ENCODE measurements around the gene UTP20. TPM values are rescaled to one million over a fixed set of nuclear protein-coding genes. Genes with fewer than 3 reads are reported as not detected.

The UTP20 gene
- total and polyA plus RNA-seq, 2 donors (not counting 1 experiment from before 2014, with no cell fraction given), result 3.0 to 19.7 TPM

GRCh38 chr12:101297661-101298060 lies 17.8 kb downstream of the UTP20 start:
- Histone ChIP-seq H3K4me3 (ENCODE audit: control extremely low read depth in 1 of 5, extremely low read depth in 1 of 5, insufficient read depth in 1 of 5, low read depth in 2 of 5, low read length in 4 of 5) (no peak overlapping the region), H4K20me1 (ENCODE audit: control insufficient read depth, insufficient read depth, low read length, poor library complexity, severe bottlenecking) (no peaks in the 10 kb centered on the region), H3K27me3 (replicated peaks in 1 of 4; ENCODE audit: control extremely low read depth in 1 of 4, control insufficient read depth in 3 of 4, insufficient read depth in 4 of 4, low read length in 3 of 4) (no peaks in the 10 kb centered on the region), H3K9ac (ENCODE audit: low read length) (no peak overlapping the region), H3K4me2 (replicated peaks; ENCODE audit: low read depth, low read length, poor library complexity, severe bottlenecking) (no peak overlapping the region), H3K79me2 (ENCODE audit: control insufficient read depth, insufficient read depth, low read length) (no peaks in the 10 kb centered on the region), H3K4me1 (ENCODE audit: control insufficient read depth in 2 of 2, insufficient read depth in 2 of 2, low read length in 2 of 2) (no peaks in the 10 kb centered on the region), H3K9me3 (ENCODE audit: control extremely low read depth in 1 of 3, control insufficient read depth in 2 of 3, insufficient read depth in 1 of 3, low read length in 2 of 3) (no peaks in the 10 kb centered on the region), H3K27ac (ENCODE audit: low read length in 2 of 2) (no peak overlapping the region), H3K36me3 (replicated peaks in 1 of 2; ENCODE audit: control extremely low read depth in 1 of 2, control insufficient read depth in 1 of 2, extremely low read depth in 1 of 2, insufficient read depth in 2 of 2, low read length in 1 of 2) (peaks cover 4 to 54% of the 10 kb centered on the region in 2 experiments), H2AFZ (ENCODE audit: insufficient read depth, low read depth, low read length, poor library complexity, severe bottlenecking) (no peak overlapping the region)
- Mint-ChIP-seq H3K4me1 (no peaks in the 10 kb centered on the region), H3K27ac (no peak overlapping the region), H3K27me3 (no peaks in the 10 kb centered on the region), H3K9me3 (ENCODE audit: insufficient read depth) (no peaks in the 10 kb centered on the region), H3K4me3 (no peak overlapping the region)
- ATAC-seq (ENCODE audit: low read depth), result no peak
- ChIA-PET POLR2A (no interaction called here), CTCF (no interaction called here)
- intact Hi-C loops (cut with micrococcal nuclease), result no loop called here
- DNase-seq, result no peak
- WGBS (ENCODE audit: insufficient coverage), result no CpG with 5 or more reads among the region's 4 CpGs
- TF ChIP-seq CTCF (IDR thresholded peaks at IDR 0.05) (no peak), EZH2 (IDR thresholded peaks at IDR 0.05; ENCODE audit: borderline replicate concordance, insufficient read depth, low read depth, low read length, poor library complexity, severe bottlenecking) (no peak)

DNA sequence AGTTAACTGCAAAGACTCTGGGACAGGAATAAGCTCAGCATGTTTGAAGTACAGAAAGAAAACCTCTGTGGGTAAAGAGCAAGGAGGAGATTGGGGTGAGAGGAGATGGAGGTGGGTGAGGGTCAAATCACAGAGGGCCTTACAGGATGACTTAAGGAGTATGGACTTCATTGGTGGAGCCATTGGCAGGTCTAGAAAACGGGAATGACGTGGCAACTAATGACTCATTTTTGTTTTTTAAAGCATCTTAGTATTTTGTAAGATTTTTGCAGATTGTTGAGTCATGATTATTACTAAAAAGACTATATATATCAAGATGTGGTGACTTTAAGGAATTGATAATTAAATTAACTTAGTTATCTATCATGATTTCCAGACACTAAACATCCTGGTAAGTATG lies 18.5 kb downstream of the UTP20 start:
- Histone ChIP-seq H3K27ac (ENCODE audit: low read length in 2 of 2) (no peak overlapping the region), H3K36me3 (replicated peaks in 1 of 2; ENCODE audit: control extremely low read depth in 1 of 2, control insufficient read depth in 1 of 2, extremely low read depth in 1 of 2, insufficient read depth in 2 of 2, low read length in 1 of 2) (peaks cover 0 to 56% of the 10 kb centered on the region in 2 experiments)

More for the DNA sequence above, 18.5 kb downstream of the UTP20 start:
- Histone ChIP-seq H3K79me2 (ENCODE audit: control insufficient read depth, insufficient read depth, low read length) (no peaks in the 10 kb centered on the region), H3K27me3 (replicated peaks in 1 of 4; ENCODE audit: control extremely low read depth in 1 of 4, control insufficient read depth in 3 of 4, insufficient read depth in 4 of 4, low read length in 3 of 4) (no peaks in the 10 kb centered on the region), H3K9me3 (ENCODE audit: control extremely low read depth in 1 of 3, control insufficient read depth in 2 of 3, insufficient read depth in 1 of 3, low read length in 2 of 3) (no peaks in the 10 kb centered on the region), H3K4me3 (ENCODE audit: control extremely low read depth in 1 of 5, extremely low read depth in 1 of 5, insufficient read depth in 1 of 5, low read depth in 2 of 5, low read length in 4 of 5) (no peak overlapping the region), H3K4me2 (replicated peaks; ENCODE audit: low read depth, low read length, poor library complexity, severe bottlenecking) (no peak overlapping the region), H3K9ac (ENCODE audit: low read length) (no peak overlapping the region), H3K4me1 (ENCODE audit: control insufficient read depth in 2 of 2, insufficient read depth in 2 of 2, low read length in 2 of 2) (no peaks in the 10 kb centered on the region), H2AFZ (ENCODE audit: insufficient read depth, low read depth, low read length, poor library complexity, severe bottlenecking) (no peak overlapping the region), H4K20me1 (ENCODE audit: control insufficient read depth, insufficient read depth, low read length, poor library complexity, severe bottlenecking) (no peaks in the 10 kb centered on the region)
- WGBS (ENCODE audit: insufficient coverage), result no CpG with 5 or more reads among the region's 2 CpGs
- Mint-ChIP-seq H3K27me3 (no peaks in the 10 kb centered on the region), H3K9me3 (ENCODE audit: insufficient read depth) (no peaks in the 10 kb centered on the region), H3K27ac (no peak overlapping the region), H3K4me1 (no peaks in the 10 kb centered on the region), H3K4me3 (no peak overlapping the region)
- ChIA-PET CTCF (no interaction called here), POLR2A (no interaction called here)
- no peak for ATAC-seq (ENCODE audit: low read depth)
- intact Hi-C loops (cut with micrococcal nuclease), result no loop called here
- DNase-seq, result no peak
- no peak for TF ChIP-seq CTCF (IDR thresholded peaks at IDR 0.05)
- no peak for TF ChIP-seq EZH2 (IDR thresholded peaks at IDR 0.05; ENCODE audit: borderline replicate concordance, insufficient read depth, low read depth, low read length, poor library complexity, severe bottlenecking)
